SK-N-SH (cell line): ENCODE data around the gene PDCL2. TPM values are rescaled to one million over a fixed set of nuclear protein-coding genes. Genes with fewer than 3 reads are reported as not detected.

Experiments used
- CTCF ChIA-PET: fragments of 300-600, 350-600 bp; formaldehyde crosslinking; extraction: SDS; loops from one replicate; lab custom pipeline; 2021; lab: Yijun Ruan, JAX
- POLR2A ChIA-PET: fragments of 350-600 bp; sonication (Branson Sonifier 250); formaldehyde crosslinking; extraction: SDS; loops from one replicate; lab custom pipeline; 2020; ENCODE audit warnings: antibody characterized with exemption, inconsistent platforms; lab: Yijun Ruan, JAX
- DNase-seq: peaks from one replicate; pipeline ENCODE4 v3.0.0; 2012
- H2AFZ ChIP-seq: fragments of 200-600 bp; sonication (generic); 2 replicates; pipeline ENCODE4 v1.8.1; 2016; ENCODE audit warnings: antibody characterized with exemption, mild to moderate bottlenecking, low read depth
- H3F3A ChIP-seq: fragments of 200-600 bp; sonication (generic); replicated peaks from 2 replicates; pipeline ENCODE3; 2016; ENCODE audit warnings: antibody characterized with exemption, mild to moderate bottlenecking; ENCODE audit not compliant: insufficient read depth
- H3K27ac ChIP-seq, 2 experiments: fragments of 200-500 bp in 1 of 2; fragments of 200-600 bp in 1 of 2; sonication (Bioruptor generic) in 1 of 2; sonication (generic), shearing (Covaris generic) in 1 of 2; 2 replicates each; pipeline versions ENCODE4 v1.5.1 to v1.6.1; 2014 to 2016; ENCODE audit warnings: low read depth in 2 of 2, inconsistent platforms in 1 of 2, low read length in 1 of 2, mild to moderate bottlenecking in 1 of 2, mixed read lengths in 1 of 2
- H3K27me3 ChIP-seq: fragments of 200-600 bp; sonication (generic), shearing (Covaris generic); 2 replicates; pipeline ENCODE4 v1.6.1; 2016; ENCODE audit warnings: mixed run types; ENCODE audit not compliant: insufficient read depth
- H3K36me3 ChIP-seq, 2 experiments: fragments of 200-500 bp in 1 of 2; fragments of 200-600 bp in 1 of 2; sonication (Bioruptor generic) in 1 of 2; sonication (generic) in 1 of 2; replicated peaks in 1 of 2; 2 replicates each; pipeline versions ENCODE3 to v1.5.1; 2014 to 2016; ENCODE audit warnings: low read length in 1 of 2, mild to moderate bottlenecking in 1 of 2; ENCODE audit not compliant: insufficient read depth in 2 of 2, control insufficient read depth in 1 of 2
- H3K4me1 ChIP-seq, 2 experiments: fragments of 200-500 bp in 1 of 2; fragments of 200-600 bp in 1 of 2; sonication (Bioruptor generic) in 1 of 2; sonication (generic), shearing (Covaris generic) in 1 of 2; 2 replicates each; pipeline versions ENCODE4 v1.5.1 to v1.6.1; 2014 to 2016; ENCODE audit warnings: low read depth in 1 of 2, low read length in 1 of 2, mixed run types in 1 of 2; ENCODE audit not compliant: insufficient read depth in 2 of 2, control insufficient read depth in 1 of 2
- H3K4me2 ChIP-seq: fragments of 200-600 bp; sonication (generic), shearing (Covaris generic); 2 replicates; pipeline ENCODE4 v1.6.1; 2017; ENCODE audit warnings: mixed run types
- H3K4me3 ChIP-seq, 2 experiments: fragments of 200-500 bp in 1 of 2; fragments of 200-600 bp in 1 of 2; sonication (Bioruptor generic) in 1 of 2; sonication (generic), shearing (Covaris generic) in 1 of 2; 2 replicates each; pipeline versions ENCODE4 v1.5.1 to v1.8.1; 2014 to 2016; ENCODE audit warnings: low read depth in 2 of 2, inconsistent platforms in 1 of 2, low read length in 1 of 2, mild to moderate bottlenecking in 1 of 2, mixed read lengths in 1 of 2, moderate library complexity in 1 of 2
- H3K79me2 ChIP-seq: fragments of 200-600 bp; sonication (generic); 2 replicates; pipeline ENCODE4 v1.8.1; 2017; ENCODE audit warnings: mild to moderate bottlenecking; ENCODE audit not compliant: insufficient read depth
- H3K9ac ChIP-seq: fragments of 200-600 bp; sonication (generic); 2 replicates; pipeline ENCODE4 v1.6.1; 2017; ENCODE audit warnings: mixed run types
- H3K9me2 ChIP-seq: fragments of 200-600 bp; sonication (generic); 2 replicates; pipeline ENCODE4 v1.6.1; 2017; ENCODE audit warnings: mixed run types
- H3K9me3 ChIP-seq: fragments of 200-600 bp; sonication (generic); 2 replicates; pipeline ENCODE4 v1.6.1; 2017; ENCODE audit warnings: mixed run types, mild to moderate bottlenecking, moderate library complexity
- H4K20me1 ChIP-seq: fragments of 200-600 bp; sonication (generic); 2 replicates; pipeline ENCODE4 v1.6.1; 2017; ENCODE audit warnings: mild to moderate bottlenecking, mixed run types; ENCODE audit not compliant: insufficient read depth
- CHD2 ChIP-seq: fragments of 150-350 bp; IDR thresholded peaks from 2 replicates; pipeline ENCODE4 v1.6.1; 2018; ENCODE audit warnings: low read length; ENCODE audit not compliant: partially characterized antibody
- ELF1 ChIP-seq: IDR thresholded peaks from 2 replicates; pipeline ENCODE4 v1.4.0; 2012
- EP300 ChIP-seq, 2 experiments: IDR thresholded peaks; 2 replicates each; pipeline versions ENCODE4 v1.4.0 to v1.6.1; 2012; ENCODE audit warnings: borderline replicate concordance in 1 of 2, low read depth in 1 of 2, low read length in 1 of 2
- FOSL2 ChIP-seq: IDR thresholded peaks from 2 replicates; pipeline ENCODE4 v1.4.0; 2012; ENCODE audit warnings: low read depth, mild to moderate bottlenecking, moderate library complexity, borderline replicate concordance
- IRF3 ChIP-seq: fragments of 150-350 bp; IDR thresholded peaks from 2 replicates; pipeline ENCODE4 v1.6.1; 2016; ENCODE audit warnings: mild to moderate bottlenecking, low read depth, low read length
- JUND ChIP-seq: IDR thresholded peaks from 2 replicates; pipeline ENCODE4 v1.4.0; 2012
- MEF2A ChIP-seq: IDR thresholded peaks from 2 replicates; pipeline ENCODE4 v1.4.0; 2012; ENCODE audit warnings: low read depth, borderline replicate concordance
- NRF1 ChIP-seq: IDR thresholded peaks from 2 replicates; pipeline ENCODE4 v1.6.1; 2012; ENCODE audit warnings: low read depth, mild to moderate bottlenecking, low read length
- REST ChIP-seq: IDR thresholded peaks from 2 replicates; pipeline ENCODE4 v1.6.1; 2012; ENCODE audit warnings: mild to moderate bottlenecking, low read depth, low read length, moderate library complexity
- RFX5 ChIP-seq: IDR thresholded peaks from 2 replicates; pipeline ENCODE4 v1.6.1; 2012; ENCODE audit warnings: mild to moderate bottlenecking, improper control_type of control experiment, low read length
- SMC3 ChIP-seq: IDR thresholded peaks from 2 replicates; pipeline ENCODE4 v1.6.1; 2012; ENCODE audit warnings: low read depth, low read length, improper control_type of control experiment
- TCF12 ChIP-seq: IDR thresholded peaks from 2 replicates; pipeline ENCODE4 v1.4.0; 2012
- WGBS: methylation state at CpG from one replicate; pipeline ENCODE4 v1.1.6; 2017; ENCODE audit warnings: low lambda C conversion rate; 5-methylcytosine and 5-hydroxymethylcytosine counted together
- polyA plus RNA-seq, 3 experiments: library from polyadenylated mRNA; depleted of rRNA; stranded (reverse); fragments of >200 nt; gene quantifications; 2 replicates each; pipeline ENCODE4 v1.2.3, GENCODE V29; 2012
- TF ChIP-seq, protein P1 (sequence below): IDR thresholded peaks from 2 replicates; pipeline ENCODE4; 2012

The PDCL2 gene
- polyA plus RNA-seq, 1 of the 3 experiments (the other 2 are of a cell fraction) = not detected

DNA sequence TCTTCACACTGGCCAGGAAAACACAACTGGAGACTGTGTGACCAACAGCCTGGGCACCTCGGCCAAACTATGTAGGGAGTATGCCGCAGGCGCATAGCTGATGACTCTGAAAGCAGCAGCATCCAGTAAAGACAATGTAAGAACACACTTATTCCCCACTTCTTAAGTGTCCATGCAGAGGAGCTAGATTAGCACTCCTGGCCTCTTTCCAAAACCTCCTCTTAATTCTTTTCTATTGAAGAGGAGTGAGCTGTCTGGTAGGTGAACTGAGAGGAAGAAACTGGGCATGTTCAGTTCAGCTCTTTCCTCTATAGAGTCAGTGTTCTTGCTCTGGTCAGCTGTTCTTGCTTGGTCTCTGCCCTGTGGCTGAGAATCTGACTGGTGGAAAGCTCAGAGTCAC, 23.0 kb upstream of the PDCL2 start:
- H3K27me3 ChIP-seq = no peaks in the 10 kb centered on the region
- H2AFZ ChIP-seq = no peak overlapping the region
- no peak overlapping the region for H3K9ac ChIP-seq
- 73% methylated on average over 3 of the region's 3 CpGs for WGBS
- no peaks in the 10 kb centered on the region for H3K36me3 ChIP-seq
- no peak for TF ChIP-seq IRF3
- TF ChIP-seq JUND = no peak
- no peak for TF ChIP-seq CHD2
- no peak for TF ChIP-seq FOSL2
- no peak for TF ChIP-seq MEF2A
- no peak for TF ChIP-seq TCF12
- TF ChIP-seq SMC3 = no peak
- TF ChIP-seq NRF1 = no peak
- no peak for TF ChIP-seq ELF1
- no peak for TF ChIP-seq RFX5
- TF ChIP-seq, protein P1, sequence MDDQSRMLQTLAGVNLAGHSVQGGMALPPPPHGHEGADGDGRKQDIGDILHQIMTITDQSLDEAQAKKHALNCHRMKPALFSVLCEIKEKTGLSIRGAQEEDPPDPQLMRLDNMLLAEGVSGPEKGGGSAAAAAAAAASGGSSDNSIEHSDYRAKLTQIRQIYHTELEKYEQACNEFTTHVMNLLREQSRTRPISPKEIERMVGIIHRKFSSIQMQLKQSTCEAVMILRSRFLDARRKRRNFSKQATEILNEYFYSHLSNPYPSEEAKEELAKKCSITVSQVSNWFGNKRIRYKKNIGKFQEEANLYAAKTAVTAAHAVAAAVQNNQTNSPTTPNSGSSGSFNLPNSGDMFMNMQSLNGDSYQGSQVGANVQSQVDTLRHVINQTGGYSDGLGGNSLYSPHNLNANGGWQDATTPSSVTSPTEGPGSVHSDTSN = no peak
- no peaks in the 10 kb centered on the region for H3F3A ChIP-seq
- ChIA-PET CTCF (interaction anchor here (0.9 kb wide), 1 partner anchor 69 kb away, joined by 4 read pairs; the partner anchor contains the start of gene CLOCK), POLR2A (no interaction called here)
- H3K4me1 ChIP-seq = peaks cover 0 to 6% of the 10 kb centered on the region in 2 experiments; a peak in 1 of 4 replicates
- peak; percentile 49 for DNase-seq
- H3K79me2 ChIP-seq = no peaks in the 10 kb centered on the region
- no peak overlapping the region for H3K4me2 ChIP-seq
- H3K9me2 ChIP-seq = no peaks in the 10 kb centered on the region
- peak overlapping the region in 1 of 2 experiments; percentile 43; a peak in 1 of 4 replicates for H3K27ac ChIP-seq
- H3K9me3 ChIP-seq = no peaks in the 10 kb centered on the region
- H3K4me3 ChIP-seq = no peak overlapping the region
- no peaks in the 10 kb centered on the region for H4K20me1 ChIP-seq

DNA sequence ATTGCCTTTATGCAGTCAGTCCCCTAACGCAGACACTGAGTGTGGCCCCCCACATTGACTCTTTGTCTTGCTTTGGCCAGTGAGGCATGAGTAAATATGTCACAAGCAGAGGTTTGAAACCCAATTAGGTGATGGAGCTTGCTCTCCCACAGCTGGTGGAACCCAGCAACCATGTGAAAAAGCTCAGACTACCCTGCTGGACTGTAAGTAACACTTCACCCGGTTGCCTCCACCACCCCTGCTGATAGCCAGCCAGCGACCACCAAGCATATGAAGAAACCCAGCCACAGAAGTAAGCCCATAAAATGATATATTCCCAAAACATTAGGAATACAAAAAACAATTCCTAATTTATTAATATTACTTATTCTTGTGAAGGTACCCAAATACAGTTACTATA, 21.6 kb upstream of the PDCL2 start:
- Histone ChIP-seq H3K9ac (no peak overlapping the region), H3K79me2 (no peaks in the 10 kb centered on the region), H3K9me3 (no peaks in the 10 kb centered on the region), H4K20me1 (no peaks in the 10 kb centered on the region), H3K27ac (no peak overlapping the region), H3K4me1 (peaks cover 0 to 6% of the 10 kb centered on the region in 2 experiments; a peak in 1 of 4 replicates), H3K4me3 (no peak overlapping the region), H3K27me3 (no peaks in the 10 kb centered on the region), H2AFZ (no peak overlapping the region), H3K4me2 (no peak overlapping the region), H3K9me2 (no peaks in the 10 kb centered on the region), H3K36me3 (no peaks in the 10 kb centered on the region), H3F3A (no peaks in the 10 kb centered on the region)
- TF ChIP-seq REST = no peak
- no peak for TF ChIP-seq EP300 (IDR thresholded peaks at IDR 0.05; ENCODE audit: borderline replicate concordance in 1 of 2, low read depth in 1 of 2, low read length in 1 of 2)
- ChIA-PET CTCF (interaction anchor here (1.0 kb wide), 1 partner anchor 253 kb away, joined by 3 read pairs; no protein-coding TSS in a partner anchor), POLR2A (no interaction called here)
- 74% methylated on average over 3 of the region's 3 CpGs for WGBS
- no peak for DNase-seq
